HepG2 (cell line): ENCODE data around the gene SLC30A4. TPM values are rescaled to one million over a fixed set of nuclear protein-coding genes. Genes with fewer than 3 reads are reported as not detected.

ENCODE experiments used
- ARID5B ChIP-seq: IDR thresholded peaks from 2 replicates; pipeline ENCODE4 v1.4.0; 2020; ENCODE audit warnings: mild to moderate bottlenecking, missing genetic modification reagents
- BCL6 ChIP-seq: IDR thresholded peaks from 2 replicates; pipeline ENCODE4 v1.6.1; 2016; ENCODE audit warnings: missing genetic modification reagents, missing compliant biosample characterization
- FOXO4 ChIP-seq: sonication (generic); formaldehyde crosslinking; conservative IDR thresholded peaks from 2 replicates; pipeline ENCODE4 v1.8.1; 2023; ENCODE audit warnings: missing genetic modification reagents
- GATAD2A ChIP-seq: IDR thresholded peaks from 2 replicates; pipeline ENCODE4 v1.6.1; 2016
- GZF1 ChIP-seq: sonication (generic); formaldehyde crosslinking; IDR thresholded peaks from 2 replicates; pipeline ENCODE4 v1.5.1; 2020; ENCODE audit warnings: mild to moderate bottlenecking, missing genetic modification reagents
- HDAC1 ChIP-seq: sonication (generic); formaldehyde crosslinking; IDR thresholded peaks from 2 replicates; pipeline ENCODE4 v1.5.1; 2020; ENCODE audit warnings: mild to moderate bottlenecking, missing genetic modification reagents
- HOXA7 ChIP-seq: sonication (generic); formaldehyde crosslinking; IDR thresholded peaks from 2 replicates; pipeline ENCODE4 v1.8.1; 2022; ENCODE audit warnings: mild to moderate bottlenecking, missing genetic modification reagents, moderate library complexity
- MIXL1 ChIP-seq: IDR thresholded peaks from 2 replicates; pipeline ENCODE4 v1.6.1; 2016
- NONO ChIP-seq, 2 experiments: fragments of 450-650 bp in 1 of 2; sonication (generic) in 1 of 2; formaldehyde crosslinking in 1 of 2; IDR thresholded peaks in 1 of 2; conservative IDR thresholded peaks in 1 of 2; 2 replicates each; pipeline versions ENCODE4 v1.6.1 to v1.8.0; 2017 to 2022; ENCODE audit warnings: mild to moderate bottlenecking in 1 of 2, missing genetic modification reagents in 1 of 2, moderate library complexity in 1 of 2
- PAXIP1 ChIP-seq: sonication (generic); formaldehyde crosslinking; conservative IDR thresholded peaks from 2 replicates; pipeline ENCODE4 v1.4.0; 2020; ENCODE audit warnings: mild to moderate bottlenecking, missing genetic modification reagents, moderate library complexity
- PPARG ChIP-seq: conservative IDR thresholded peaks from 2 replicates; pipeline ENCODE4 v1.6.1; 2016; ENCODE audit warnings: missing biosample characterization, missing genetic modification reagents
- RORA ChIP-seq: sonication (generic); formaldehyde crosslinking; IDR thresholded peaks from 2 replicates; pipeline ENCODE4 v1.5.0; 2020; ENCODE audit warnings: mild to moderate bottlenecking, missing genetic modification reagents, moderate library complexity
- SOX5 ChIP-seq: IDR thresholded peaks from 2 replicates; pipeline ENCODE4 v1.6.1; 2016; ENCODE audit warnings: borderline replicate concordance
- SOX6 ChIP-seq, 2 experiments: fragments of 450-650 bp in 1 of 2; sonication (generic) in 1 of 2; formaldehyde crosslinking in 1 of 2; IDR thresholded peaks; 2 replicates each; pipeline versions ENCODE4 v1.4.0 to v1.6.1; 2017 to 2020; ENCODE audit warnings: antibody characterized with exemption in 1 of 2, mild to moderate bottlenecking in 1 of 2, missing genetic modification reagents in 1 of 2
- ZNF136 ChIP-seq: sonication (generic); formaldehyde crosslinking; IDR thresholded peaks from 2 replicates; pipeline ENCODE4 v1.8.1; 2022; ENCODE audit warnings: low read depth, mild to moderate bottlenecking, moderate library complexity, missing genetic modification reagents
- ZNF225 ChIP-seq: sonication (generic); formaldehyde crosslinking; IDR thresholded peaks from 2 replicates; pipeline ENCODE4 v1.4.0; 2020; ENCODE audit warnings: mild to moderate bottlenecking, missing genetic modification reagents
- ZNF274 ChIP-seq: sonication (generic); formaldehyde crosslinking; IDR thresholded peaks from 2 replicates; pipeline ENCODE4 v1.5.1; 2020; ENCODE audit warnings: mild to moderate bottlenecking, missing genetic modification reagents
- ZNF460 ChIP-seq: sonication (generic); formaldehyde crosslinking; IDR thresholded peaks from 2 replicates; pipeline ENCODE4 v1.5.1; 2020; ENCODE audit warnings: missing genetic modification reagents, mild to moderate bottlenecking, borderline replicate concordance
- ZNF530 ChIP-seq: sonication (generic); formaldehyde crosslinking; IDR thresholded peaks from 2 replicates; pipeline ENCODE4 v1.5.0; 2020; ENCODE audit warnings: low read depth, mild to moderate bottlenecking, missing genetic modification reagents
- ZNF563 ChIP-seq: sonication (generic); formaldehyde crosslinking; IDR thresholded peaks from 2 replicates; pipeline ENCODE4 v1.8.0; 2022; ENCODE audit warnings: mild to moderate bottlenecking, moderate library complexity, missing genetic modification reagents
- ZNF747 ChIP-seq: sonication (generic); formaldehyde crosslinking; IDR thresholded peaks from 2 replicates; pipeline ENCODE4 v1.8.1; 2023; ENCODE audit warnings: missing genetic modification reagents, mild to moderate bottlenecking, borderline replicate concordance
- ZNF792 ChIP-seq: IDR thresholded peaks from 2 replicates; pipeline ENCODE4 v1.6.1; 2016
- polyA plus RNA-seq, 8 experiments: library from polyadenylated mRNA; depleted of rRNA in 3 of 8; stranded (reverse) in 7 of 8; unstranded in 1 of 8; fragments of >200 nt; fragmentation: Illumina TruSeq in 4 of 8; extraction: Trizol in 4 of 8; gene quantifications; 2 replicates each; pipeline versions ENCODE4 v1.2.1 to v1.2.3, GENCODE V29; 2011 to 2016; ENCODE audit warnings: low read depth in 4 of 8, missing spikeins in 1 of 8, mixed read lengths in 1 of 8; ENCODE audit not compliant: insufficient read depth in 1 of 8
- total RNA-seq, 5 experiments: library from RNA; depleted of rRNA; stranded (reverse); fragments of >200 nt; fragmentation: Illumina TruSeq; extraction: Trizol; gene quantifications; 2 replicates each; pipeline ENCODE4 v1.2.3, GENCODE V29; 2016; ENCODE audit warnings: low read depth in 1 of 5

SLC30A4 gene
- total and polyA plus RNA-seq, 2 of the 13 experiments (the other 11 are each of a cell fraction or from before 2014, with no cell fraction given): 0.01 to 0.04 TPM

GRCh38 chr15:45439521-45440260 is 82.9 kb downstream of the SLC30A4 start (continued):
- peak; percentile 58; the same call in 1 of the 2 replicates for TF ChIP-seq PPARG (CRISPR knock-in tag)
- no peak for TF ChIP-seq BCL6 (CRISPR knock-in tag)
- no peak for TF ChIP-seq HOXA7
- no peak for TF ChIP-seq ZNF747 (CRISPR knock-in tag)
- TF ChIP-seq ZNF136 (CRISPR knock-in tag): no peak
- TF ChIP-seq FOXO4 (CRISPR knock-in tag): no peak
- no peak for TF ChIP-seq ZNF563
- TF ChIP-seq ARID5B (CRISPR knock-in tag): peak; percentile 32; the same call in 1 of the 2 replicates
- 0 out of 2 replicates have a peak, but pooled peaks have one; percentile 34 for TF ChIP-seq MIXL1 (CRISPR knock-in tag)
- no peak for TF ChIP-seq NONO (IDR thresholded peaks at IDR 0.05)
- no peak for TF ChIP-seq NONO (CRISPR knock-in tag; conservative IDR thresholded peaks at IDR 0.05)
- no peak for TF ChIP-seq ZNF530 (CRISPR knock-in tag)
- no peak for TF ChIP-seq ZNF274 (CRISPR knock-in tag)
- TF ChIP-seq GZF1 (CRISPR knock-in tag): no peak
- TF ChIP-seq SOX6 (IDR thresholded peaks at IDR 0.05): no peak
- TF ChIP-seq SOX6 (CRISPR knock-in tag; IDR thresholded peaks at IDR 0.05): peak; percentile 84
- TF ChIP-seq GATAD2A (CRISPR knock-in tag): peak; percentile 31; the same call in 1 of the 2 replicates
- 0 out of 2 replicates have a peak, but pooled peaks have one; percentile 24 for TF ChIP-seq ZNF792
- no peak for TF ChIP-seq ZNF460 (CRISPR knock-in tag)
- TF ChIP-seq SOX5 (CRISPR knock-in tag): peak; percentile 76
- TF ChIP-seq HDAC1 (CRISPR knock-in tag): no peak
- TF ChIP-seq RORA (CRISPR knock-in tag): 0 out of 2 replicates have a peak, but pooled peaks have one; percentile 41
- no peak for TF ChIP-seq ZNF225 (CRISPR knock-in tag)
- 0 out of 2 replicates have a peak, but pooled peaks have one; percentile 27 for TF ChIP-seq PAXIP1 (CRISPR knock-in tag)
